Measurements from ENCODE around the gene TBC1D22A.

Gene TBC1D22A

GRCh38 chr22:47190957-47191670 lies 428.7 kb downstream of the TBC1D22A start:
- in situ Hi-C loops (cut with HindIII; ENCODE audit: low pct_ligation_motif_present, low sequenced_read_pairs): no loop called here
- TF ChIP-seq CTCF (IDR thresholded peaks at IDR 0.05; ENCODE audit: low read depth, low read length, missing control alignments): no peak
- DNase-seq: no peak
- Histone ChIP-seq H3K27ac (no peak overlapping the region), H3K36me3 (replicated peaks) (no peaks in the 10 kb centered on the region), H3K27me3 (replicated peaks) (no peaks in the 10 kb centered on the region), H3K4me3 (ENCODE audit: low read depth, low read length) (no peak overlapping the region)

- H3K4me3 ChIP-seq (ENCODE audit: low read depth, low read length): no peak overlapping the region
- TF ChIP-seq CTCF (IDR thresholded peaks at IDR 0.05; ENCODE audit: low read depth, low read length, missing control alignments): no peak
- no peak for DNase-seq
- H3K36me3 ChIP-seq (replicated peaks): no peaks in the 10 kb centered on the region
- in situ Hi-C loops (cut with HindIII; ENCODE audit: low pct_ligation_motif_present, low sequenced_read_pairs): no loop called here
- H3K27ac ChIP-seq: no peak overlapping the region
- no peaks in the 10 kb centered on the region for H3K27me3 ChIP-seq (replicated peaks)
Measured at GRCh38 chr22:47191671-47192650, 429.5 kb downstream of the TBC1D22A start.

- no peak for DNase-seq
- no peaks in the 10 kb centered on the region for H3K27me3 ChIP-seq (replicated peaks)
- in situ Hi-C loops (cut with HindIII; ENCODE audit: low pct_ligation_motif_present, low sequenced_read_pairs): no loop called here
- TF ChIP-seq CTCF (IDR thresholded peaks at IDR 0.05; ENCODE audit: low read depth, low read length, missing control alignments): no peak
- H3K27ac ChIP-seq: no peak overlapping the region
- no peaks in the 10 kb centered on the region for H3K36me3 ChIP-seq (replicated peaks)
- H3K4me3 ChIP-seq (ENCODE audit: low read depth, low read length): no peak overlapping the region
Measured at GRCh38 chr22:47192651-47193437, 430.4 kb downstream of the TBC1D22A start.

GRCh38 chr22:47193606-47194329 lies 431.3 kb downstream of the TBC1D22A start:
- no peak for TF ChIP-seq CTCF (IDR thresholded peaks at IDR 0.05; ENCODE audit: low read depth, low read length, missing control alignments)

GRCh38 chr22:47194476-47195155 lies 432.2 kb downstream of the TBC1D22A start:
- Histone ChIP-seq H3K27me3 (replicated peaks) (no peaks in the 10 kb centered on the region), H3K36me3 (replicated peaks) (no peaks in the 10 kb centered on the region), H3K27ac (no peak overlapping the region), H3K4me3 (ENCODE audit: low read depth, low read length) (no peak overlapping the region)
- in situ Hi-C loops (cut with HindIII; ENCODE audit: low pct_ligation_motif_present, low sequenced_read_pairs): no loop called here
- no peak for DNase-seq
- no peak for TF ChIP-seq CTCF (IDR thresholded peaks at IDR 0.05; ENCODE audit: low read depth, low read length, missing control alignments)

More at GRCh38 chr22:47193606-47194329, 431.3 kb downstream of the TBC1D22A start:
- in situ Hi-C loops (cut with HindIII; ENCODE audit: low pct_ligation_motif_present, low sequenced_read_pairs): no loop called here
- no peaks in the 10 kb centered on the region for H3K27me3 ChIP-seq (replicated peaks)
- H3K4me3 ChIP-seq (ENCODE audit: low read depth, low read length): no peak overlapping the region
- H3K36me3 ChIP-seq (replicated peaks): no peaks in the 10 kb centered on the region
- H3K27ac ChIP-seq: no peak overlapping the region
- DNase-seq: no peak
